HFFc6 (cell line): ENCODE measurements around the gene ARHGAP24. TPM values are rescaled to one million over a fixed set of nuclear protein-coding genes. Genes with fewer than 3 reads are reported as not detected.

ENCODE experiments used
- DNase-seq: peaks from one replicate; pipeline ENCODE4 v3.0.0-alpha.2; 2018
- H3K27ac Mint-ChIP-seq: 2 replicates; pipeline ENCODE4 v1.8.0; 2020; ENCODE audit warnings: mild to moderate bottlenecking, mixed read lengths
- H3K27me3 Mint-ChIP-seq: 2 replicates; pipeline ENCODE4 v1.8.0; 2021; ENCODE audit warnings: mild to moderate bottlenecking, moderate library complexity, mixed read lengths; ENCODE audit not compliant: insufficient read depth
- H3K36me3 Mint-ChIP-seq: 2 replicates; pipeline ENCODE4 v1.8.0; 2021; ENCODE audit warnings: low read depth, mixed read lengths
- H3K4me1 Mint-ChIP-seq: 2 replicates; pipeline ENCODE4 v1.8.0; 2020; ENCODE audit warnings: low read depth, mixed read lengths
- H3K4me3 Mint-ChIP-seq: 2 replicates; pipeline ENCODE4 v1.8.0; 2020; ENCODE audit warnings: mild to moderate bottlenecking, moderate library complexity, mixed read lengths
- H3K9me3 Mint-ChIP-seq: 2 replicates; pipeline ENCODE4 v1.8.0; 2020; ENCODE audit warnings: mild to moderate bottlenecking, mixed read lengths
- CTCF ChIP-seq: fragments of 200-600 bp; sonication (generic); IDR thresholded peaks from 2 replicates; pipeline ENCODE4 v1.5.0; 2021; ENCODE audit warnings: antibody characterized with exemption, mild to moderate bottlenecking
- long read RNA-seq: library from polyadenylated mRNA; unstranded; transcript quantifications from one replicate; pipeline ENCODE4 v2.0.0, GENCODE V29; 2019
- total RNA-seq, 6 experiments: library from RNA; stranded (reverse); fragmentation: NEBNext Ultra II Directional; extraction: Animal tissue kit (Norgen Biotek cat#: 25700); gene quantifications; 2 replicates in 1 of 6; 3 replicates in 5 of 6; pipeline ENCODE4 v1.2.3, GENCODE V29; 2021

The ARHGAP24 gene
- 10 to 100 TPM; 13.6 to 28.3 (median 15.2) TPM for total RNA-seq
- long read RNA-seq, transcript ARHGAP24-202 (8 exons, 2,740 nt), result major isoform, 11 of 26 reads
- long read RNA-seq, partial matches to known transcripts, result 10 of 26 reads
- long read RNA-seq, other reads (novel, unspliced or antisense), result 5 of 26 reads

- no peak; the same call in 1 of the 2 replicates for TF ChIP-seq CTCF
- H3K27me3 Mint-ChIP-seq, result no peaks in the 10 kb centered on the region
- peak within 1 kb of the TSS; percentile 77 for H3K27ac Mint-ChIP-seq
These were observed at the start of gene ARHGAP24 for GRCh38 chr4:85474818-85475630. TSS of gene ARHGAP24 (plus strand) at chr4:85475150.

GRCh38 chr4:85426366-85426765 lies 48.6 kb upstream of the ARHGAP24 start:
- Mint-ChIP-seq H3K36me3 (no peaks in the 10 kb centered on the region), H3K4me1 (peaks cover 14% of the 10 kb centered on the region), H3K27ac (no peak overlapping the region), H3K4me3 (no peak overlapping the region), H3K9me3 (no peaks in the 10 kb centered on the region), H3K27me3 (peaks cover 2% of the 10 kb centered on the region; the same call in 1 of the 2 replicates)
- TF ChIP-seq CTCF, result no peak
- no peak for DNase-seq

More at GRCh38 chr4:85474818-85475630, at the start of gene ARHGAP24:
- Mint-ChIP-seq H3K36me3 (no peaks in the 10 kb centered on the region), H3K4me3 (peak within 1 kb of the TSS; percentile 89), H3K9me3 (no peaks in the 10 kb centered on the region), H3K4me1 (peaks cover 42% of the 10 kb centered on the region)
- peak; percentile 95 for DNase-seq

- Mint-ChIP-seq H3K27ac (no peak overlapping the region), H3K4me1 (peaks cover 14% of the 10 kb centered on the region), H3K27me3 (peaks cover 2% of the 10 kb centered on the region; the same call in 1 of the 2 replicates), H3K4me3 (no peak overlapping the region), H3K36me3 (no peaks in the 10 kb centered on the region), H3K9me3 (no peaks in the 10 kb centered on the region)
- no peak for DNase-seq
- no peak for TF ChIP-seq CTCF
These were observed 47.8 kb upstream of the ARHGAP24 start for GRCh38 chr4:85427123-85427522.

- TF ChIP-seq CTCF, result no peak
- Mint-ChIP-seq H3K4me1 (peaks cover 7% of the 10 kb centered on the region; the same call in 1 of the 2 replicates), H3K4me3 (no peak overlapping the region), H3K36me3 (no peaks in the 10 kb centered on the region), H3K27ac (no peak overlapping the region), H3K9me3 (no peaks in the 10 kb centered on the region), H3K27me3 (peaks cover 2% of the 10 kb centered on the region; the same call in 1 of the 2 replicates)
- no peak for DNase-seq
These were observed 44.7 kb upstream of the ARHGAP24 start for GRCh38 chr4:85430226-85430625.

- no peaks in the 10 kb centered on the region for H3K9me3 Mint-ChIP-seq
- H3K27ac Mint-ChIP-seq, result no peak overlapping the region
- peaks cover 2% of the 10 kb centered on the region; the same call in 1 of the 2 replicates for H3K27me3 Mint-ChIP-seq
- peaks cover 7% of the 10 kb centered on the region; the same call in 1 of the 2 replicates for H3K4me1 Mint-ChIP-seq
- no peaks in the 10 kb centered on the region for H3K36me3 Mint-ChIP-seq
- H3K4me3 Mint-ChIP-seq, result no peak overlapping the region
- DNase-seq, result no peak
- no peak for TF ChIP-seq CTCF
These were observed 44.3 kb upstream of the ARHGAP24 start for GRCh38 chr4:85430697-85431096.
